Rectal smooth muscle tissue (tissue), 1 donor: ENCODE data around the gene KCND1.
"Not testable (repeated sequence)": the region's sequence is repeated elsewhere in the genome, so short reads cannot be mapped to it uniquely, and the experiment has no call there.

Experiments
- H3K27ac ChIP-seq: one replicate; pipeline ENCODE4 v1.7.0; 2013; ENCODE audit warnings: low read depth, low read length, inconsistent platforms
- H3K27me3 ChIP-seq: one replicate; pipeline ENCODE4 v1.7.0; 2013; ENCODE audit warnings: low read length; ENCODE audit not compliant: control insufficient read depth, insufficient read depth
- H3K36me3 ChIP-seq: one replicate; pipeline ENCODE4 v1.7.0; 2013; ENCODE audit warnings: low read length; ENCODE audit not compliant: control insufficient read depth, insufficient read depth
- H3K4me1 ChIP-seq: one replicate; pipeline ENCODE4 v1.7.0; 2013; ENCODE audit warnings: low read length; ENCODE audit not compliant: control insufficient read depth, insufficient read depth
- H3K4me3 ChIP-seq: one replicate; pipeline ENCODE4 v1.7.0; 2013; ENCODE audit warnings: low read length
- H3K9ac ChIP-seq: one replicate; pipeline ENCODE4 v1.7.0; 2013; ENCODE audit warnings: low read length

The KCND1 gene

GRCh38 chrX:48996969-48997368 lies 25.3 kb upstream of the KCND1 start:
- Histone ChIP-seq H3K27me3 (no peaks in the 10 kb centered on the region), H3K27ac (no peak overlapping the region), H3K4me3 (no peak overlapping the region), H3K9ac (no peak overlapping the region), H3K36me3 (peaks cover 5% of the 10 kb centered on the region), H3K4me1 (no peaks in the 10 kb centered on the region)

- Histone ChIP-seq H3K4me3 (no peak overlapping the region), H3K9ac (no peak overlapping the region), H3K27me3 (no peaks in the 10 kb centered on the region), H3K27ac (no peak overlapping the region), H3K4me1 (no peaks in the 10 kb centered on the region), H3K36me3 (peaks cover 9% of the 10 kb centered on the region)
Measured at GRCh38 chrX:48992341-48992740, 20.7 kb upstream of the KCND1 start.

- H3K27ac ChIP-seq = no peak overlapping the region
- H3K9ac ChIP-seq = no peak overlapping the region
- H3K4me3 ChIP-seq = no peak overlapping the region
- H3K4me1 ChIP-seq = no peaks in the 10 kb centered on the region
- H3K27me3 ChIP-seq = no peaks in the 10 kb centered on the region
- H3K36me3 ChIP-seq = peaks cover 10% of the 10 kb centered on the region
Measured at GRCh38 chrX:48989483-48989882, 17.8 kb upstream of the KCND1 start.

- H3K27me3 ChIP-seq = no peaks in the 10 kb centered on the region
- H3K27ac ChIP-seq = no peak overlapping the region
- no peak overlapping the region for H3K4me3 ChIP-seq
- H3K4me1 ChIP-seq = no peaks in the 10 kb centered on the region
- H3K36me3 ChIP-seq = peaks cover 25% of the 10 kb centered on the region
- H3K9ac ChIP-seq = no peak overlapping the region
Measured at GRCh38 chrX:48983896-48984295, 12.3 kb upstream of the KCND1 start.

GRCh38 chrX:48983081-48983480 lies 11.4 kb upstream of the KCND1 start:
- no peaks in the 10 kb centered on the region for H3K27me3 ChIP-seq
- H3K27ac ChIP-seq = no peak overlapping the region
- no peak overlapping the region for H3K4me3 ChIP-seq
- no peak overlapping the region for H3K9ac ChIP-seq
- H3K36me3 ChIP-seq = peaks cover 21% of the 10 kb centered on the region
- no peaks in the 10 kb centered on the region for H3K4me1 ChIP-seq

GRCh38 chrX:48981178-48981577 lies 9.5 kb upstream of the KCND1 start:
- no peaks in the 10 kb centered on the region for H3K4me1 ChIP-seq

GRCh38 chrX:48980341-48980740 lies 8.7 kb upstream of the KCND1 start:
- not testable (repeated sequence) for H3K27ac ChIP-seq, H3K4me3 ChIP-seq, H3K9ac ChIP-seq, H3K4me1 ChIP-seq, H3K27me3 ChIP-seq
- peaks cover 23% of the 10 kb centered on the region for H3K36me3 ChIP-seq

More at GRCh38 chrX:48981178-48981577, 9.5 kb upstream of the KCND1 start:
- Histone ChIP-seq H3K27me3 (no peaks in the 10 kb centered on the region), H3K4me3 (no peak overlapping the region), H3K9ac (no peak overlapping the region), H3K36me3 (peaks cover 22% of the 10 kb centered on the region), H3K27ac (no peak overlapping the region)

- Histone ChIP-seq H3K4me1 (no peaks in the 10 kb centered on the region), H3K36me3 (peaks cover 12% of the 10 kb centered on the region)
Measured at GRCh38 chrX:48978226-48978625, 6.6 kb upstream of the KCND1 start.

GRCh38 chrX:48976086-48976485 lies 4.4 kb upstream of the KCND1 start:
- peaks cover 7% of the 10 kb centered on the region for H3K36me3 ChIP-seq
- H3K4me1 ChIP-seq = no peaks in the 10 kb centered on the region
- H3K4me3 ChIP-seq = no peak overlapping the region
- H3K9ac ChIP-seq = no peak overlapping the region
- peaks cover 2% of the 10 kb centered on the region for H3K27me3 ChIP-seq
- no peak overlapping the region for H3K27ac ChIP-seq

More at GRCh38 chrX:48978226-48978625, 6.6 kb upstream of the KCND1 start:
- Histone ChIP-seq H3K4me3 (no peak overlapping the region), H3K9ac (no peak overlapping the region), H3K27ac (no peak overlapping the region), H3K27me3 (no peaks in the 10 kb centered on the region)

- Histone ChIP-seq H3K27me3 (peaks cover 2% of the 10 kb centered on the region), H3K27ac (no peak overlapping the region), H3K9ac (no peak overlapping the region), H3K4me3 (no peak overlapping the region), H3K4me1 (no peaks in the 10 kb centered on the region), H3K36me3 (peaks cover 6% of the 10 kb centered on the region)
Measured at GRCh38 chrX:48975541-48975940, 3.9 kb upstream of the KCND1 start.

GRCh38 chrX:48975041-48975440 lies 3.4 kb upstream of the KCND1 start:
- H3K27ac ChIP-seq = no peak overlapping the region
- peaks cover 2% of the 10 kb centered on the region for H3K27me3 ChIP-seq
- H3K4me1 ChIP-seq = no peaks in the 10 kb centered on the region
- peaks cover 6% of the 10 kb centered on the region for H3K36me3 ChIP-seq
- no peak overlapping the region for H3K9ac ChIP-seq
- no peak overlapping the region for H3K4me3 ChIP-seq

- no peaks in the 10 kb centered on the region for H3K4me1 ChIP-seq
- H3K4me3 ChIP-seq = no peak overlapping the region
- peaks cover 2% of the 10 kb centered on the region for H3K27me3 ChIP-seq
- no peak overlapping the region for H3K9ac ChIP-seq
- peaks cover 6% of the 10 kb centered on the region for H3K36me3 ChIP-seq
- H3K27ac ChIP-seq = no peak overlapping the region
Measured at GRCh38 chrX:48974574-48974973, 2.9 kb upstream of the KCND1 start.

GRCh38 chrX:48974033-48974432 lies 2.4 kb upstream of the KCND1 start:
- Histone ChIP-seq H3K27me3 (peaks cover 2% of the 10 kb centered on the region), H3K4me1 (no peaks in the 10 kb centered on the region), H3K4me3 (no peak overlapping the region), H3K36me3 (peaks cover 6% of the 10 kb centered on the region), H3K9ac (no peak overlapping the region), H3K27ac (no peak overlapping the region)
